OCI-LY7 (cell line): Measurements from ENCODE around the gene ZNF813.

Experiments
- EZH2phosphoT487 ChIP-seq: fragments of 200-600 bp; sonication (generic); IDR thresholded peaks from 2 replicates; pipeline ENCODE4 v1.6.1; 2018; ENCODE audit warnings: low read depth, borderline replicate concordance, mild to moderate bottlenecking, mixed run types, antibody characterized with exemption, low read length, moderate library complexity, mixed read lengths
- TF ChIP-seq, protein P1 (sequence below): fragments of 200-600 bp; sonication (generic); conservative IDR thresholded peaks from 2 replicates; pipeline ENCODE4 v1.5.1; 2014; ENCODE audit warnings: mild to moderate bottlenecking, antibody characterized with exemption, low read length, moderate library complexity, mixed read lengths

GRCh38 chr19:53518121-53518520 is 50.6 kb downstream of the ZNF813 start:
- TF ChIP-seq, protein P1, sequence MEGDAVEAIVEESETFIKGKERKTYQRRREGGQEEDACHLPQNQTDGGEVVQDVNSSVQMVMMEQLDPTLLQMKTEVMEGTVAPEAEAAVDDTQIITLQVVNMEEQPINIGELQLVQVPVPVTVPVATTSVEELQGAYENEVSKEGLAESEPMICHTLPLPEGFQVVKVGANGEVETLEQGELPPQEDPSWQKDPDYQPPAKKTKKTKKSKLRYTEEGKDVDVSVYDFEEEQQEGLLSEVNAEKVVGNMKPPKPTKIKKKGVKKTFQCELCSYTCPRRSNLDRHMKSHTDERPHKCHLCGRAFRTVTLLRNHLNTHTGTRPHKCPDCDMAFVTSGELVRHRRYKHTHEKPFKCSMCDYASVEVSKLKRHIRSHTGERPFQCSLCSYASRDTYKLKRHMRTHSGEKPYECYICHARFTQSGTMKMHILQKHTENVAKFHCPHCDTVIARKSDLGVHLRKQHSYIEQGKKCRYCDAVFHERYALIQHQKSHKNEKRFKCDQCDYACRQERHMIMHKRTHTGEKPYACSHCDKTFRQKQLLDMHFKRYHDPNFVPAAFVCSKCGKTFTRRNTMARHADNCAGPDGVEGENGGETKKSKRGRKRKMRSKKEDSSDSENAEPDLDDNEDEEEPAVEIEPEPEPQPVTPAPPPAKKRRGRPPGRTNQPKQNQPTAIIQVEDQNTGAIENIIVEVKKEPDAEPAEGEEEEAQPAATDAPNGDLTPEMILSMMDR = no peak
- no peak for TF ChIP-seq EZH2phosphoT487
